Measurements from ENCODE around the gene KAT5. TPM values are rescaled to one million over a fixed set of nuclear protein-coding genes. Genes with fewer than 3 reads are reported as not detected.

KAT5 gene
- total RNA-seq, 1 experiment from 2014 or later: 56.6 TPM

- POLR2A ChIA-PET: no interaction called here
- CTCF ChIA-PET: interaction anchor here (0.6 to 2.5 kb wide), 19 partner anchors 10 to 218 kb away, joined by 3 to 15 read pairs (median 5); partner anchors contain the start of genes FIBP, KAT5, OVOL1 and SIPA1
Measured at GRCh38 chr11:65726660-65727059, 14.6 kb downstream of the KAT5 start.

More at GRCh38 chr11:65726660-65727059, 14.6 kb downstream of the KAT5 start:
- Mint-ChIP-seq H3K9me3 (peaks cover under 1% of the 10 kb centered on the region), H3K4me3 (no peak overlapping the region), H3K27me3 (ENCODE audit: low read depth) (peaks cover 18% of the 10 kb centered on the region), H3K4me1 (no peaks in the 10 kb centered on the region), H3K27ac (no peak overlapping the region), H3K36me3 (no peaks in the 10 kb centered on the region)
- DNase-seq (ENCODE audit: low spot score) (no peak), ATAC-seq (peak; percentile 77)
- TF ChIP-seq CTCF (IDR thresholded peaks at IDR 0.05) (no peak; the same call in 1 of the 2 replicates), GABPB1 (CRISPR knock-in tag; IDR thresholded peaks at IDR 0.05) (no peak), TCF7 (CRISPR knock-in tag; IDR thresholded peaks at IDR 0.05; ENCODE audit: low read depth) (no peak), STAT6 (CRISPR knock-in tag; conservative IDR thresholded peaks at IDR 0.05; ENCODE audit: low read depth) (no peak), FOXP1 (CRISPR knock-in tag; IDR thresholded peaks at IDR 0.05; ENCODE audit: borderline replicate concordance) (no peak), ZNF512 (CRISPR knock-in tag; IDR thresholded peaks at IDR 0.05; ENCODE audit: borderline replicate concordance) (no peak), TP53 (CRISPR knock-in tag; IDR thresholded peaks at IDR 0.05) (no peak), ZMAT4 (CRISPR knock-in tag; IDR thresholded peaks at IDR 0.05) (no peak), ZNF396 (CRISPR knock-in tag; IDR thresholded peaks at IDR 0.05; ENCODE audit: borderline replicate concordance) (no peak), SP1 (CRISPR knock-in tag; conservative IDR thresholded peaks at IDR 0.05) (no peak), AFF4 (CRISPR knock-in tag; IDR thresholded peaks at IDR 0.05; ENCODE audit: borderline replicate concordance) (no peak), E2F4 (CRISPR knock-in tag; IDR thresholded peaks at IDR 0.05; ENCODE audit: borderline replicate concordance, low read depth) (no peak), E2F5 (CRISPR knock-in tag; IDR thresholded peaks at IDR 0.05) (no peak)

Data from WTC11 (cell line).